ENCODE results near the gene GCNT4. TPM values are rescaled to one million over a fixed set of nuclear protein-coding genes. Genes with fewer than 3 reads are reported as not detected.

The GCNT4 gene, protein sequence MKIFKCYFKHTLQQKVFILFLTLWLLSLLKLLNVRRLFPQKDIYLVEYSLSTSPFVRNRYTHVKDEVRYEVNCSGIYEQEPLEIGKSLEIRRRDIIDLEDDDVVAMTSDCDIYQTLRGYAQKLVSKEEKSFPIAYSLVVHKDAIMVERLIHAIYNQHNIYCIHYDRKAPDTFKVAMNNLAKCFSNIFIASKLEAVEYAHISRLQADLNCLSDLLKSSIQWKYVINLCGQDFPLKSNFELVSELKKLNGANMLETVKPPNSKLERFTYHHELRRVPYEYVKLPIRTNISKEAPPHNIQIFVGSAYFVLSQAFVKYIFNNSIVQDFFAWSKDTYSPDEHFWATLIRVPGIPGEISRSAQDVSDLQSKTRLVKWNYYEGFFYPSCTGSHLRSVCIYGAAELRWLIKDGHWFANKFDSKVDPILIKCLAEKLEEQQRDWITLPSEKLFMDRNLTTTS
- 0.59 and 0.62 TPM in 2 replicates for total RNA-seq

DNA sequence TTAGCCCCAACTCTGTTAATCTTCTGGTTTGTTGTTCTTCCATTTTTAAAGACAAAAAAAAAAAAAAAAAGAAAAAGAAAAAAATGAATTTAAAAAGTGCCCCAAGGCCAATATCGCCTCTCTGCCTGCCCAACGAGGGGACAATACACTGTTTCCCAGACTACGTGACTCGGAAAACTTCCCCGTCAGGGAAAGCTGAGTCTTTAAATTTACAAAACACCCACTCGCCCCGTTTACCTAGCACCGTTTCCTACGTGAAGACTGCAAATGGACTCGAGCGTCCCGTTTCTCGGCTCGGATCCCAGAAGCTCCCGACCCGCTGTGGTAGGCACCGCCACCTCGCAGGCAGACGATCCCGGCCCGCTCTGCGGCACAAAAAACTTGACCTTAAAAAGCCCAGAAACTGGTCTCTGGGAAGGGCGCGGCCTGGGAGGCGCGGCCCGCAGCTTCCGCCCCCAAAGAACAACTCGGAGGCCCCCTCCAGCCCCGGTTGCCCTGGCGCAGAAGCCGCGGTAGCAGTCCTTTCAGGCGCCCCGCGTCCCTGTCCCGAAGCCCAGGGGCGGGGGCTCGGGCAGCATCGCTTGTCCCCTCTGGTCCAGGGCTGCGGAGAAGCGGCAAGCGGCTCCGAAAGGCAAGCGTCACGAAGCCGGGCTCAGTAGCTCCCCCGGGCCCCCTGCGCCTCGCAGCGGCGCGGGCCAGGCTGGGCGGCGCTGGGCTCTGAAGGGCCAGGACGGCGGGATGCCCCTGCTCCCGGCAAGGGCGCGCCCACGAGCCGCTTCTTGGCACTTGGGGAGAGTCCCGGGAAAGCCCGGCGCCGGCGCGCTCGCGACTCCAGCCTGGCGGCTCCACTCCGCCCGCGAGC, at the start of gene GCNT4:
Gene GCNT4, minus strand, starts transcription at position 367 of the 862 bp plus-strand sequence. CDS start 22,521 bp downstream, outside the sequence.

Other genes with a start within 250 kb of the GCNT4 start
- not detected in 2 replicates for gene FAM169A, start 186.2 kb downstream of the GCNT4 start, total RNA-seq
- gene ANKRD31, start 184.3 kb upstream of the GCNT4 start, total RNA-seq, result under 0.01 and 0.05 TPM in 2 replicates

All from cardiac ventricle fibroblast (primary cell).